Testis (tissue), 3 donors: ENCODE results near the gene RASD1. TPM values are rescaled to one million over a fixed set of nuclear protein-coding genes. Genes with fewer than 3 reads are reported as not detected.
A peak's percentile ranks its signal among the peaks of the same experiment; 100 is the strongest.
"Not testable (repeated sequence)": the region's sequence is repeated elsewhere in the genome, so short reads cannot be mapped to it uniquely, and the experiment has no call there.

Experiments used
- DNase-seq: peaks from one replicate; pipeline ENCODE4 v3.0.0-alpha.2; 2019
- H3K27ac ChIP-seq, 2 donors: fragments of 200-600 bp; sonication (generic); one replicate each; pipeline ENCODE4 v1.5.1; 2019
- H3K27me3 ChIP-seq: fragments of 200-600 bp; sonication (generic); one replicate; pipeline ENCODE4 v1.5.1; 2019
- H3K36me3 ChIP-seq: fragments of 200-600 bp; sonication (generic); one replicate; pipeline ENCODE4 v1.5.1; 2017; ENCODE audit warnings: low read depth; ENCODE audit errors: missing control alignments
- H3K4me1 ChIP-seq: fragments of 200-600 bp; sonication (generic); one replicate; pipeline ENCODE4 v1.5.1; 2019
- H3K4me3 ChIP-seq, 2 donors: fragments of 200-600 bp; sonication (generic); one replicate each; pipeline ENCODE4 v1.5.1; 2017 to 2019
- H3K9me3 ChIP-seq: fragments of 200-600 bp; sonication (generic); one replicate; pipeline ENCODE4 v1.5.1; 2017
- POLR2A ChIP-seq: fragments of 450-650 bp; IDR thresholded peaks from one replicate; pipeline ENCODE4 v1.6.1; 2017; ENCODE audit warnings: antibody characterized with exemption, mild to moderate bottlenecking, moderate library complexity
- WGBS, 2 donors: methylation state at CpG; one replicate each; pipeline ENCODE4 v1.1.5; 2018; 5-methylcytosine and 5-hydroxymethylcytosine counted together
- intact Hi-C: fragments of 100-400 bp; cut with DNase I; formaldehyde crosslinking; loops from one replicate; pipeline ENCODE4 v1.15.1; 2023; ENCODE audit warnings: low total_unique reads
- polyA plus RNA-seq: library from polyadenylated mRNA; stranded (reverse); fragments of 350-450 nt; fragmentation: Illumina TruSeq; extraction: RNeasy Lipid Tissue Mini Kit (QIAGEN cat#74804); gene quantifications from one replicate; pipeline ENCODE4 v1.2.3, GENCODE V29; 2014; ENCODE audit warnings: low read depth, low replicate concordance; ENCODE audit not compliant: insufficient read depth
- total RNA-seq, 2 donors: library from RNA; depleted of rRNA; stranded (reverse); fragments of >200 nt; gene quantifications; one replicate each; pipeline ENCODE4 v1.2.3, GENCODE V29; 2016
- TF ChIP-seq, protein P1 (sequence below), 3 experiments: fragments of 450-650 bp in 2 of 3; fragments of 200-600 bp in 1 of 3; sonication (generic) in 1 of 3; IDR thresholded peaks; one replicate each; pipeline ENCODE4 v1.5.1; 2016 to 2019; ENCODE audit warnings: antibody characterized with exemption in 3 of 3, mild to moderate bottlenecking in 2 of 3, moderate library complexity in 1 of 3

RASD1 gene
- total and polyA plus RNA-seq, 3 donors from 2014 or later, result 50.1 to 129 (median 99.7) TPM

DNA sequence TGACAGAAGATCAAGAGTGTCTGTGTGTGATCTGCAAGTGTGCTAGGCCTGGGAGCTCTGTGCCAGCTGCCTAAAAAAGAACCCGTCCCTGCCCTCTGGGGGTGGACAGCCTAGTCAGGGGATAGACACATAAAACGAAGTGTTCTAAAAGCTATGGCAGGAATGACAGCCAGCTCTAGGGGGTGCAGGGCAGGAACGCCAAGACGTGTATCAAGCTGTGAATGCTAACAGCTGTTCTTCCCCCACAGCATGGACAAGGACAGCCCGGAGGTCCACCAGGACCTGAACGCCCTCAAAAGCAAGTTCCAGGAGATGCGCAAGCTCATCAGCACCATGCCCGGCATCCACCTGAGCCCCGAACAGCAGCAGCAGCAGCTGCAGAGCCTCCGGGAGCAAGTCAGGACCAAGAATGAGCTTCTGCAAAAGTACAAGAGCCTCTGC is 5.1 kb downstream of the RASD1 start:
- intact Hi-C loops, result loop anchor here (5.0 to 10.0 kb wide), 2 partner anchors 74 to 146 kb away; no protein-coding TSS in a partner anchor
- no peak for DNase-seq
- Histone ChIP-seq H3K9me3 (no peaks in the 10 kb centered on the region), H3K4me3 (no peak overlapping the region), H3K27me3 (no peaks in the 10 kb centered on the region), H3K27ac (peak overlapping the region in 1 of 2 donors; percentile 19), H3K4me1 (peaks cover 9% of the 10 kb centered on the region), H3K36me3 (no peaks in the 10 kb centered on the region)
- WGBS, 2 donors, result 60 to 78% methylated on average over 3 to 10 of the region's 10 CpGs
- TF ChIP-seq, protein P1, sequence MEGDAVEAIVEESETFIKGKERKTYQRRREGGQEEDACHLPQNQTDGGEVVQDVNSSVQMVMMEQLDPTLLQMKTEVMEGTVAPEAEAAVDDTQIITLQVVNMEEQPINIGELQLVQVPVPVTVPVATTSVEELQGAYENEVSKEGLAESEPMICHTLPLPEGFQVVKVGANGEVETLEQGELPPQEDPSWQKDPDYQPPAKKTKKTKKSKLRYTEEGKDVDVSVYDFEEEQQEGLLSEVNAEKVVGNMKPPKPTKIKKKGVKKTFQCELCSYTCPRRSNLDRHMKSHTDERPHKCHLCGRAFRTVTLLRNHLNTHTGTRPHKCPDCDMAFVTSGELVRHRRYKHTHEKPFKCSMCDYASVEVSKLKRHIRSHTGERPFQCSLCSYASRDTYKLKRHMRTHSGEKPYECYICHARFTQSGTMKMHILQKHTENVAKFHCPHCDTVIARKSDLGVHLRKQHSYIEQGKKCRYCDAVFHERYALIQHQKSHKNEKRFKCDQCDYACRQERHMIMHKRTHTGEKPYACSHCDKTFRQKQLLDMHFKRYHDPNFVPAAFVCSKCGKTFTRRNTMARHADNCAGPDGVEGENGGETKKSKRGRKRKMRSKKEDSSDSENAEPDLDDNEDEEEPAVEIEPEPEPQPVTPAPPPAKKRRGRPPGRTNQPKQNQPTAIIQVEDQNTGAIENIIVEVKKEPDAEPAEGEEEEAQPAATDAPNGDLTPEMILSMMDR (IDR thresholded peaks at IDR 0.05), result no peak
- no peak for TF ChIP-seq POLR2A

DNA sequence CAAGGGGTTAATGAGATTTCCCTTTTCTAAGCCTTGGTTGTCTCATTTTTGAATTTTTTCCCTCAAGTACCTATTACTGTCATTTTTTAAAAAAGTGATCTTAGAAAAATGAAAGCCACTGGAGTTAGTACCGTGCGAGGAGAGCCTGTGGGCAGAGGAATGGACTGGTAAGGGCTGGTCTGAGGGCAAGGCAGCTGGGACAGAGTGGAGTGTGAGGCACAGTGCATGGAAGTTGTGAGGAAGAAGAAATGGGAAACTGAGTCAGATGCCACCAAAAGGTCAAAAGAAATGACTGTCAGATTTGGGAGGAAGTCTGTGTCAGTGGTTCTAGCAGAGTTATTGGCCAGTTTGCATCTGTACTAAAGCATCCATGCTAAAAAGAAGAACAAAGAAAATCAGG is 8.2 kb downstream of the RASD1 start:
- intact Hi-C loops, result no loop called here
- H3K9me3 ChIP-seq, result no peaks in the 10 kb centered on the region
- no peak overlapping the region for H3K4me3 ChIP-seq
- TF ChIP-seq POLR2A, result no peak
- TF ChIP-seq, protein P1 (IDR thresholded peaks at IDR 0.05), result no peak
- no peak overlapping the region for H3K27ac ChIP-seq
- no peaks in the 10 kb centered on the region for H3K36me3 ChIP-seq
- no peaks in the 10 kb centered on the region for H3K27me3 ChIP-seq
- WGBS, 2 donors, result 43 to 47% methylated on average over 2 of the region's 2 CpGs
- no peak for DNase-seq
- H3K4me1 ChIP-seq, result peaks cover 9% of the 10 kb centered on the region

DNA sequence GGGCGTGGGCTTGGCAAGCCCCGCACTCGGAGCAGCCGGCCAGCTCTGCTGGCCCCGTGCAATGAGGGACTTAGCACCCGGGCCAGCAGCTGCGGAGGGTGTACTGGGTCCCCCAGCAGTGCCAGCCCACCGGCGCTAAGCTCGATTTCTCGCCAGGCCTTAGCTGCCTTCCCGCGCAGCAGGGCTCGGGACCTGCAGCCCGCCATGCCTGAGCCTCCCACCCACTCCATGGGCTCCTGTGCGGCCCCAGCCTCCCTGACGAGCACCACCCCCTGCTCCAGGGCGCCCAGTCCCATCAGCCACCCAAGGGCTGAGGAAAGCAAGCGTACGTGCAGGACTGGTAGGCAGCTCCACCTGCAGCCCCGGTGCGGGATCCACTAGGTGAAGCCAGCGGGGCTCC is 9.8 kb downstream of the RASD1 start:
- WGBS, 2 donors, result 80 to 96% methylated on average over 4 to 15 of the region's 23 CpGs
- intact Hi-C loops, result not testable (repeated sequence)

DNA sequence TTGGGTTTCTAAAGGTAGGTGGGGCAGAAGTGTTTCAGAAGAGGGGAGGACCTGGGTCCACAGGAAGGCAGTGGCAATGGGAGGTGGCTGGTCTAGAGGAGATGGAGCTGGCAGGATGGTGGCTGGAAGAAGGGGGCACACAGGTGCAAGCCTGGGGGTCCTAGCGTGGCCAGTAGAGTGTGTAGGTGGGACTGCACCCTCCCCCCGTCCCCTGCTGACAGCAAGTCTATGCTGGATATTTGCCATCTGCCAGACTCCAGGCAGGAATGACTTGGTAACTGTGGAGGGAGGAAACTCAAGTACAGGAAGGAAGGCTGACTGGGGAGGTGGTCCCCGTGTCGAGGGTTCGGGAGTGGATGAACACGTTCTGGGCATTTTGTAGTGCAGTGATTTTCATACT is 10.8 kb downstream of the RASD1 start:
- Histone ChIP-seq H3K36me3 (no peaks in the 10 kb centered on the region), H3K27me3 (no peaks in the 10 kb centered on the region), H3K4me3 (no peak overlapping the region), H3K9me3 (no peaks in the 10 kb centered on the region), H3K27ac (no peak overlapping the region), H3K4me1 (no peaks in the 10 kb centered on the region)
- no peak for DNase-seq
- WGBS, 2 donors, result 91% methylated on average over 6 of the region's 6 CpGs
- TF ChIP-seq POLR2A, result no peak
- TF ChIP-seq, protein P1 (IDR thresholded peaks at IDR 0.05), result no peak
- intact Hi-C loops, result no loop called here

More for the DNA sequence above, 9.8 kb downstream of the RASD1 start:
- not testable (repeated sequence) for H3K9me3 ChIP-seq, H3K27ac ChIP-seq, H3K4me1 ChIP-seq, DNase-seq, H3K36me3 ChIP-seq, H3K27me3 ChIP-seq
- H3K4me3 ChIP-seq, result peak overlapping the region in 1 of 2 donors; percentile 24

DNA sequence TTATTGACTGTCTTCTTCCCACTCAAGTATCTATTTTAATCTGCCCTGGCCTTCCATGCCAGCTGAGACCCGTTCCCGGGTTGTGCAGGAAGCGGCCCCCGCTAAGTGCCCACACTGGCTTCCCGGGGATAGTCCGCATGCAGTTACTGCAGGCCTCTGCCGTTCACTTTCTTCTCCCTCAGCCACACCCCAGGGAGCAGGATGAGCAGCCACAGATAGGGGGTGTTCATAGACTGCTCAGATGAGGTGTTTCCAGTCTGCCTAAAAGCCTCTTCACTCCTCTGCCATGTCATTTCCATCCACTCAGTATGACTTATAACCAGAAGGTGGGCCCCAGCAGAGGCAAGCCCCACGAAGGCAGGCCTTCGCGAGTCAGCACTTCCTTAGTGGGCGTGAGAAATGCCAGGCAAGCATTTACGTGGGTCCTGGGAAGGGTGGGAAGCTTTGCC is 11.7 kb downstream of the RASD1 start:
- intact Hi-C loops, result no loop called here
- Histone ChIP-seq H3K27ac (no peak overlapping the region), H3K4me3 (no peak overlapping the region), H3K27me3 (no peaks in the 10 kb centered on the region), H3K36me3 (no peaks in the 10 kb centered on the region), H3K4me1 (no peaks in the 10 kb centered on the region), H3K9me3 (no peaks in the 10 kb centered on the region)
- WGBS, 2 donors, result 62 to 66% methylated on average over 11 to 12 of the region's 12 CpGs
- no peak for DNase-seq
- TF ChIP-seq POLR2A, result no peak
- TF ChIP-seq, protein P1 (IDR thresholded peaks at IDR 0.05), result no peak
